Adipocyte (in vitro differentiated cells): ENCODE data around the gene TCERG1L.

ENCODE experiments used
- DNase-seq: peaks from one replicate; pipeline ENCODE4 v3.0.0-alpha.2; 2015; ENCODE audit warnings: low read depth
- H3K27me3 ChIP-seq: replicated peaks from 2 replicates; pipeline ENCODE4 v1.7.0; 2013; ENCODE audit warnings: mild to moderate bottlenecking, low read length, moderate library complexity; ENCODE audit not compliant: control insufficient read depth, insufficient read depth
- H3K36me3 ChIP-seq: 2 replicates; pipeline ENCODE4 v1.7.0; 2013; ENCODE audit warnings: low read length, mild to moderate bottlenecking, moderate library complexity; ENCODE audit not compliant: control insufficient read depth, insufficient read depth, severe bottlenecking
- H3K4me1 ChIP-seq: 2 replicates; pipeline ENCODE4 v1.7.0; 2013; ENCODE audit warnings: mild to moderate bottlenecking, low read length, moderate library complexity; ENCODE audit not compliant: control insufficient read depth, insufficient read depth
- H3K4me3 ChIP-seq: 2 replicates; pipeline ENCODE4 v1.7.0; 2013; ENCODE audit warnings: mild to moderate bottlenecking, low read length, moderate library complexity
- H3K9ac ChIP-seq: 2 replicates; pipeline ENCODE4 v1.7.0; 2013; ENCODE audit warnings: mild to moderate bottlenecking, low read length, moderate library complexity
- H3K9me3 ChIP-seq: 2 replicates; pipeline ENCODE4 v1.7.0; 2013; ENCODE audit warnings: mild to moderate bottlenecking, low read length, moderate library complexity; ENCODE audit not compliant: control insufficient read depth

The TCERG1L gene

DNA sequence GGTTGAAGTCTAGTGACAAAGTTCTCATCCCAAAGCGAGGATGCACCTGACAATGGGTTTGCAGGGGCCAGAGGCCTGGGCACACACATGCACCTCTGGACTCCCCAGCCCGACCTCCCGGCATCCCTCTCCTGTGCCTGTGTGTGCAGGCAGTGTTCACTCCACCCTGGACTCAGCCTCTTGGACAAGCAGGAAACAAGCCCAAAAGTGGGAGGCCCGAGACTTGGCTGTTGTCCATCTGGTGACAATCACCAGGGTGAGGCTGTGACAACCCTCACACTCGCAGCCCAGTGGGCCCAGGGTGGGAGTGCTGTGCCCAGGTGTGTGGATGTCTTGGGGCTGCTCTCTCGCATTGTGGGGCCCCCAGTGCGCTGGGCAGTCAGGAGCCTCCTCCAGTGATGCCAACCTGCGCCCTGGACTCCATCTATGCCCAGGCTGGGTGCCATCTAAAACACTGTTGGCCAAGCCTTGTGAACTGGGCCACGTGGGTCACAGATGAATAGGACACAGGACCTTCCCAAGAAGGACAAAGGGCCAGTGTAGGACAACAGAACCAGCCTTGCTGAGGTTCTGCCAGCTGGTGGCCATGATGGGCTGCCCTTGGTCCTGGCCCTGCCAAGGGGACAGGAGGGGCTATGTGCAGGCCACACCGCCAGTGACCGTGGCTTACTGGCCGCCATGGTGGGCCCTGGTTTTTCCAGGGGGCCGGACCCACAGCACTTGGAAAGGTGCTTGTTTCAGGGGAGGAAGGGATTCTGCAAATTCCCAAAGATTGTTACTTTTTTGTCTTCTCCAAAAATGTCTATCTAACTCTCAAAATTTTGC lies 144.3 kb downstream of the TCERG1L start:
- Histone ChIP-seq H3K27me3 (no peaks in the 10 kb centered on the region), H3K4me3 (no peak overlapping the region), H3K4me1 (no peaks in the 10 kb centered on the region), H3K9me3 (no peaks in the 10 kb centered on the region), H3K9ac (no peak overlapping the region), H3K36me3 (no peaks in the 10 kb centered on the region)
- DNase-seq, result no peak

DNA sequence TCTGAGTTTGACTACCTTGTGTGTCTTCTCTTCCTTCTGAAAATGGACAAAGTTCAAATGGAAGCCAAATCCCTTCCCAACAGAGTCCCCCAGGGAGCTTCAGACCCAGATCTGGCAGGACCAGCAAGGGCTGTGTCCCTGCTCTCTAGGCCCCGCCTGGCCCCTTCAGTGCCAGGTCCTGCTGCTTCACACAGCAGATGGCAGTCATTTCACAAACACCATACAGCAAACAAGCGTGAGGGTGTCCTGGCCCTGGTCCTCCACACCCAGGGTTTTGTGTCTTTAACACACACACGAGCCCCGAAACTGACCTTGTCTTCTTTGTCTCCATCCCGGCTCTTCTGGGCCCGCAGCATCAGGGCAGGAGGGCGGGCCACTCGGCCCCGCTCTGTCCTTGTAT lies 145.0 kb downstream of the TCERG1L start:
- Histone ChIP-seq H3K9ac (no peak overlapping the region), H3K4me3 (no peak overlapping the region), H3K4me1 (no peaks in the 10 kb centered on the region), H3K27me3 (no peaks in the 10 kb centered on the region), H3K36me3 (no peaks in the 10 kb centered on the region), H3K9me3 (no peaks in the 10 kb centered on the region)
- DNase-seq, result no peak

DNA sequence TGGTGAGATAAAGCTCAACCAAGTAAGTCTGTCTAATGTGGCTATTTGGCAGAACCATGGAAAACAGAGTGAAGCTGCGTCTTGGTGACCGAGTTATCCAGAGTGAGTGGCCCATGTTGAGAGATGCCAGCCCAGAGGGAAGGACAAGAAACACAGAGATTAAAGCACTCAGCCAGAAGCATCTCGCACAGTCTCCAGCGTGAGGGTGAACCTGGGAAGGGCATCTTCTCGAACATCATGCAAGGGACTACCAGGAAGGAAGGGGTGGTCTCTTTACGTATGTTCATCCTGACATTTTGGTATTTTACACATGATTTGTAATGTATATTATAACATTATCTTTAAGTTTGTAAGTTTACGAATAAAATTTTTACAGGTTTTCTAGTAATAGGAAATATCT lies 146.4 kb downstream of the TCERG1L start:
- Histone ChIP-seq H3K4me1 (no peaks in the 10 kb centered on the region), H3K36me3 (no peaks in the 10 kb centered on the region), H3K9ac (no peak overlapping the region), H3K9me3 (no peaks in the 10 kb centered on the region), H3K4me3 (no peak overlapping the region), H3K27me3 (no peaks in the 10 kb centered on the region)
- DNase-seq, result no peak

GRCh38 chr10:131162866-131163843 lies 148.4 kb downstream of the TCERG1L start:
- no peaks in the 10 kb centered on the region for H3K4me1 ChIP-seq
- DNase-seq, result no peak
- no peak overlapping the region for H3K9ac ChIP-seq
- no peak overlapping the region for H3K4me3 ChIP-seq
- H3K36me3 ChIP-seq, result no peaks in the 10 kb centered on the region
- H3K9me3 ChIP-seq, result no peaks in the 10 kb centered on the region
- no peaks in the 10 kb centered on the region for H3K27me3 ChIP-seq

GRCh38 chr10:131162211-131162610 lies 149.3 kb downstream of the TCERG1L start:
- H3K36me3 ChIP-seq, result no peaks in the 10 kb centered on the region
- no peak overlapping the region for H3K9ac ChIP-seq
- H3K4me3 ChIP-seq, result no peak overlapping the region
- H3K27me3 ChIP-seq, result no peaks in the 10 kb centered on the region
- no peak for DNase-seq
- H3K9me3 ChIP-seq, result no peaks in the 10 kb centered on the region
- H3K4me1 ChIP-seq, result no peaks in the 10 kb centered on the region

GRCh38 chr10:131161087-131161486 lies 150.4 kb downstream of the TCERG1L start:
- no peak for DNase-seq
- no peak overlapping the region for H3K9ac ChIP-seq
- H3K27me3 ChIP-seq, result no peaks in the 10 kb centered on the region
- H3K36me3 ChIP-seq, result no peaks in the 10 kb centered on the region
- H3K4me1 ChIP-seq, result no peaks in the 10 kb centered on the region
- no peak overlapping the region for H3K4me3 ChIP-seq
- H3K9me3 ChIP-seq, result no peaks in the 10 kb centered on the region

- Histone ChIP-seq H3K36me3 (no peaks in the 10 kb centered on the region), H3K4me3 (no peak overlapping the region), H3K27me3 (no peaks in the 10 kb centered on the region), H3K9me3 (no peaks in the 10 kb centered on the region), H3K4me1 (no peaks in the 10 kb centered on the region), H3K9ac (no peak overlapping the region)
- no peak for DNase-seq
These were observed 151.2 kb downstream of the TCERG1L start for GRCh38 chr10:131160219-131160875.

GRCh38 chr10:131159771-131160170 lies 151.8 kb downstream of the TCERG1L start:
- H3K4me1 ChIP-seq, result no peaks in the 10 kb centered on the region
- no peaks in the 10 kb centered on the region for H3K27me3 ChIP-seq
- DNase-seq, result no peak
- no peaks in the 10 kb centered on the region for H3K36me3 ChIP-seq
- no peak overlapping the region for H3K4me3 ChIP-seq
- no peak overlapping the region for H3K9ac ChIP-seq
- no peaks in the 10 kb centered on the region for H3K9me3 ChIP-seq

GRCh38 chr10:131158695-131159094 lies 152.8 kb downstream of the TCERG1L start:
- Histone ChIP-seq H3K36me3 (no peaks in the 10 kb centered on the region), H3K27me3 (no peaks in the 10 kb centered on the region), H3K4me1 (no peaks in the 10 kb centered on the region), H3K9me3 (no peaks in the 10 kb centered on the region), H3K9ac (no peak overlapping the region), H3K4me3 (no peak overlapping the region)
- no peak for DNase-seq

- no peak for DNase-seq
- Histone ChIP-seq H3K4me3 (no peak overlapping the region), H3K27me3 (no peaks in the 10 kb centered on the region), H3K9me3 (peaks cover 2% of the 10 kb centered on the region), H3K4me1 (no peaks in the 10 kb centered on the region), H3K9ac (no peak overlapping the region), H3K36me3 (no peaks in the 10 kb centered on the region)
These were observed 153.6 kb downstream of the TCERG1L start for GRCh38 chr10:131157899-131158298.

DNA sequence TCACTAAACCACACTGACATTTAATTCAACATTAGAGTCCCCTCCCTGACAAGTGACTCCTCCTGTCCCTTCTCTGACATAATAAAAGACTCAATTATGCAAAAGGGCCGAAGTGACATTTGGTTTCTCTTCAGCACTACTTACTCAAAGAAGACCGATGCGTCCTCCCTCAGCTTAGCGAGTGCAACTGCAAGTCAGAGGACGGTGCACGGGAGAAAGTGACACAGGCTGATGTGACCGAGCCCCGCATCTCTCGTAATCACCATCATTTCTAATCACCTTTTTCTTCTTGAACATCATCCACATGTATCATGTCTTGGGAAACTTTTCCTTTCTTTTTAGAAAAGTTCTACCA lies 155.7 kb downstream of the TCERG1L start:
- Histone ChIP-seq H3K4me3 (no peak overlapping the region), H3K4me1 (no peaks in the 10 kb centered on the region), H3K27me3 (no peaks in the 10 kb centered on the region), H3K36me3 (no peaks in the 10 kb centered on the region), H3K9ac (no peak overlapping the region), H3K9me3 (peaks cover 17% of the 10 kb centered on the region)
- no peak for DNase-seq
